GM19463 (cell line): Measurements from ENCODE around the gene LYSMD2.

Source experiments
- ATAC-seq: cut with Tn5 transposase; IDR thresholded peaks from one replicate; pipeline ENCODE4 v1.9.1; 2021; ENCODE audit warnings: mild to moderate bottlenecking, moderate library complexity; ENCODE audit not compliant: unreplicated experiment

The LYSMD2 gene

DNA sequence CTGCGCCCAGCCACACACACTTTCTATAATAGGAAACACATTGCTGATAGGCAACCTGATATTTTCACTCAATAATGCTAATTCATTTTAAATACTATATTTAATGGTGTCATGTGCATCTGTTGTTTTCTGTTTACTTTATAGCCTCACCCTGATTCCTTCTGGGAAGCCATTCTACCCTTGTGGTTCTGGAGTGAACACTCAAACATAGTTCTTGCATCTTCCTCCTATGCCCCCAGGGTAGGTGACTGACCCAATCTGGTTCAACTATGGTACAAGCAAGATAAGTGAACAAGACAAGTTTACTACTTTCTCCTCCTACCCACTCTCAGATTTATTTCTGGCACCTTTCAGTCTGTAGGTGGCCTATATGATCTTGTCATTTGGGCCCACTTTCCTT is 60.4 kb downstream of the LYSMD2 start:
- ATAC-seq = no peak

DNA sequence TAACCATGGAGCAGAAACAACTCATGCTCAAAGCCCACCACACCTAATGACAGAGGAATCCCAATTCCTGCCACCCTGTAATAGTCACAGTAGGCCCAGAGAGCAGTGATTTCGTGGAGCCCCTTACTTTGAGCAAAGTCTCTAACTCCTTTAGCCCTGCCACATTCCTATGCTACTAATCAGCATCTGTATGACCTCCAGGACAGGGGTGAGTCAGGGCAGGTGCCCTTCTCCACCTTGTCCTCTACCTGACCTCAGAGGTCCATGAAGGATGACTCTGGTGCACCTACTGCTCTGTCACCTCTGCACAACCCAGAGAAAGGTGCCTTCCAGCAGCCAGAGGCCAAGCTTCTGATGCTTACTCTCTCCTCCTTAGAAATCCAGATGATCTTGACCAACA is 62.2 kb downstream of the LYSMD2 start:
- ATAC-seq = no peak
